Ovary (tissue), 10 donors: ENCODE measurements around the gene KRTAP4-7. TPM values are rescaled to one million over a fixed set of nuclear protein-coding genes. Genes with fewer than 3 reads are reported as not detected.
"Not testable (repeated sequence)": the region's sequence is repeated elsewhere in the genome, so short reads cannot be mapped to it uniquely, and the experiment has no call there.

ENCODE experiments used
- DNase-seq, 5 donors: peaks; one replicate each; pipeline ENCODE4 v3.0.0-alpha.2; 2019 to 2020
- H3K27ac ChIP-seq, 2 donors: fragments of 200-600 bp; one replicate each; pipeline versions ENCODE4 v1.5.1 to v1.8.0; 2019 to 2022
- H3K27me3 ChIP-seq: fragments of 200-600 bp; one replicate; pipeline ENCODE4 v1.8.0; 2022
- H3K36me3 ChIP-seq: fragments of 200-600 bp; sonication (generic); one replicate; pipeline ENCODE4 v1.5.1; 2019
- H3K4me1 ChIP-seq: one replicate; pipeline ENCODE4 v1.8.1; 2013; ENCODE audit warnings: mild to moderate bottlenecking, moderate library complexity; ENCODE audit not compliant: insufficient read depth
- H3K4me3 ChIP-seq: fragments of 200-600 bp; sonication (generic); one replicate; pipeline ENCODE4 v1.5.1; 2017
- H3K9me3 ChIP-seq, 2 donors: fragments of 200-600 bp in 1 of 2; sonication (generic) in 1 of 2; one replicate each; pipeline versions ENCODE4 v1.5.1 to v1.8.1; 2013 to 2019; ENCODE audit warnings: mild to moderate bottlenecking in 1 of 2, moderate library complexity in 1 of 2
- CTCF ChIP-seq, 3 donors: fragments of 450-650 bp in 2 of 3; fragments of 200-600 bp in 1 of 3; IDR thresholded peaks; one replicate each; pipeline versions ENCODE4 v1.5.1 to v1.8.0; 2016 to 2022; ENCODE audit warnings: antibody characterized with exemption in 3 of 3, mild to moderate bottlenecking in 1 of 3
- POLR2A ChIP-seq: fragments of 450-650 bp; IDR thresholded peaks from one replicate; pipeline ENCODE4 v1.6.1; 2017; ENCODE audit warnings: antibody characterized with exemption, mild to moderate bottlenecking, moderate library complexity
- WGBS, 3 donors: extraction: QIAGEN DNeasy Blood & Tissue Kit in 1 of 3; methylation state at CpG; one replicate each; pipeline versions ENCODE4 v1.1.5 to v1.1.7; 2013 to 2017; 5-methylcytosine and 5-hydroxymethylcytosine counted together
- intact Hi-C, 4 donors: fragments of 100-400 bp; cut with DNase I; formaldehyde crosslinking; loops; one replicate each; pipeline versions ENCODE4 v1.11.0 to v1.15.1; 2022 to 2023
- long read RNA-seq, 3 donors: library from polyadenylated mRNA in 2 of 3; unstranded in 2 of 3; transcript quantifications; one replicate each; pipeline ENCODE4 v2.0.0 and lab custom pipeline, GENCODE V29; 2021 to 2026
- polyA plus RNA-seq, 2 donors: library from polyadenylated mRNA; stranded (reverse); fragments of 200-250 nt in 1 of 2; fragments of 350-450 nt in 1 of 2; fragmentation: Illumina TruSeq in 1 of 2; extraction: RNeasy Lipid Tissue Mini Kit (QIAGEN cat#74804) in 1 of 2; gene quantifications; one replicate each; pipeline ENCODE4 v1.2.3, GENCODE V29; 2013 to 2014
- total RNA-seq, 7 donors: library from RNA; depleted of rRNA in 2 of 7; stranded (reverse); fragments of >200 nt in 2 of 7; fragmentation: NEBNext Ultra II Directional in 3 of 7; extraction: Animal tissue kit (Norgen Biotek cat#: 25700) in 3 of 7; gene quantifications; one replicate each; pipeline versions ENCODE4 v1.1.0 to v1.2.4, GENCODE V29; 2016 to 2023
- donor health status: DM: no; HTN: no; CAD: no; lungs with moderate emphysema.
- donor health status: DM: no; HTN: no; CAD: no.
- donor health status: Bipolar disorder and iron deficiency.
- donor health status: DM: yes; HTN: yes; CAD: no.
- donor health status: DM: no; HTN: no; CAD: no.
- donor health status: DM: yes; HTN: yes; CAD: no.

KRTAP4-7 gene
- not detected for total RNA-seq
- not detected for polyA plus RNA-seq
- long read RNA-seq, donor 1, result 0 reads
- long read RNA-seq, donor 2, result 0 reads
- long read RNA-seq, donor 3, result 0 reads

DNA sequence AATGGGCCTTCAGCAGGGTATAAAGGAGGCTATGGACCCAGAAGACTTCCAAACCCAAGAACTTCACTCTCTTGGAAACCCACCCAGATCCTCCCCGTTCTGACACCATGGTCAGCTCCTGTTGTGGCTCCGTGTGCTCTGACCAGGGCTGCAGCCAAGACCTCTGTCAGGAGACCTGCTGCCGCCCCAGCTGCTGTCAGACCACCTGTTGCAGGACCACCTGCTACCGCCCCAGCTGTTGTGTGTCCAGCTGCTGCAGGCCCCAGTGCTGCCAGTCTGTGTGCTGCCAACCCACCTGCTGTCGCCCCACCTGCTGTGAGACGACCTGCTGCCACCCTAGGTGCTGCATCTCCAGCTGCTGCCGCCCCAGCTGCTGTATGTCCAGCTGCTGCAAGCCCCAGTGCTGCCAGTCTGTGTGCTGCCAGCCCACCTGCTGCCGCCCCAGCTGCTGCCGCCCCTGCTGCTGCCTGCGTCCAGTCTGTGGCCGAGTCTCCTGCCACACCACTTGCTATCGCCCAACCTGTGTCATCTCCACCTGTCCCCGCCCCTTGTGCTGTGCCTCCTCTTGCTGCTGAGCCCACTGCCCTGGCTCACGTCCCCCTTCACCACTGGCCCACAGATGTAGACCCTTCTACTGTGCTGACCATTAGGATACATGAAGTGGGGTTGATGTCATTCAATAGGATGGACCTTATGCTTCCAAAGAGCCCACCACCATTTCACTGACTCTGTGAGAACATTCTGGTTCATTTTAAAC lies at the start of gene KRTAP4-7:
TSS of gene KRTAP4-7 (plus strand) at position 51 of the 757 bp plus-strand sequence. CDS start at position 108, 57 bp downstream.
- H3K4me1 ChIP-seq, H3K27me3 ChIP-seq, H3K27ac ChIP-seq, H3K9me3 ChIP-seq, H3K4me3 ChIP-seq, intact Hi-C loops, H3K36me3 ChIP-seq, DNase-seq: not testable (repeated sequence)
- WGBS, 3 donors, result 60 to 72% (median 71%) methylated on average over 7 to 11 of the region's 14 CpGs

DNA sequence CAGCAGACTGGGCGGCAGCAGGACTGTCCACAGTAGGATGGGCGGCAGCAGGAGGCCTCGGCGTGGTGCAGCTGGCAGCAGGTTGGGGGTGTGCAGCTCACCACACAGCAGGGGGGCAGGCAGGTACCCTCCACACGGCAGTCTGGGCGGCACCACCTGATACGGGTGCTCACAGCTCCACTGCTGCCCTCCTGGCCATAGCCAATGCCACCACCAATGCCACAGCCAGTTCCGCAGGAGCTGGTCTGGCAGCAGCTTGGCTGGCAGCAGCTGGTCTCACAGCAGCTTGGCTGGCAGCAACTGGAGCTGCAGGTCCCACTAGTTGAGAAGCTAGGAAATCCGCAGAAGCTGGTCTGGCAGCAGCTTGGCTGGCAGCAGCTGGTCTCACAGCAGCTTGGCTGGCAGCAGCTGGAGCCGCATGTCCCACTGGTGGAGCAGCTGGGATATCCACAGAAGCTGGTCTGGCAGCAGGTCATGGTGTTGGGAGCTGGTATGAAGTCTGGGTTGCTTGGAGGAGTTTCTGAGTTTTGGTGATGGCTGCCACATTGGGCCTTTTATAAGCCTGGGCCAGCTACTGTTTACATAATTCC lies 49.5 kb upstream of the KRTAP4-7 start, which contains the start of gene KRTAP1-3:
TSS of gene KRTAP1-3 (minus strand) at position 529 of the 590 bp plus-strand sequence. CDS start at position 476, 53 bp downstream.
- H3K27me3 ChIP-seq, H3K27ac ChIP-seq, H3K36me3 ChIP-seq, intact Hi-C loops, H3K4me3 ChIP-seq, H3K4me1 ChIP-seq, DNase-seq, H3K9me3 ChIP-seq: not testable (repeated sequence)
- WGBS, 3 donors, result 81 to 93% (median 92%) methylated on average over 9 to 10 of the region's 10 CpGs

DNA sequence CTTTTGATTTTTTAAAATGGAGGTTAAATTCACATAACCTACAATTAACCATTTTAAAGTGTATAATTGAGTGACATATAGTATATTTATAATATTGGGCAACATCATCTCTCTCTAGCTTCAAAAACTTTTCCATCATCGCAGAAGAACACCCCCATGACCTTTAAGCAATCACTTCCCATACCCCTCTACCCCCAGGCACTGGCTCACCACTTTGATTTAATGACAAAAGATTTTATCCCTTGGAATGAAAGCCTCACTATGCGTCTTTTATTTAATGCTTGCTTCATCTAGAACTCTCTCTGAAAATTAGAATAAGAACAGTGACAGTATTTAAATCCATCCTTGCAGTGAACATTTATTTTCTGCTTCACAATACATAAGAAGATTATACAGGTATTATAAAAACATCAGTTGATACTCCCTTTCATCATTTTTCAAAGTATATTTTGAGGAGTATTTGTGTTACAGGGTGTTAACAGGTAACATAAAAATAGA lies 46.0 kb upstream of the KRTAP4-7 start:
- WGBS, 3 donors, result 82 to 87% (median 85%) methylated on average over 2 of the region's 2 CpGs
- Histone ChIP-seq H3K36me3 (no peaks in the 10 kb centered on the region), H3K27ac (no peak overlapping the region), H3K9me3 (no peaks in the 10 kb centered on the region), H3K4me3 (no peak overlapping the region), H3K4me1 (no peaks in the 10 kb centered on the region), H3K27me3 (no peaks in the 10 kb centered on the region)
- TF ChIP-seq POLR2A, result no peak
- TF ChIP-seq CTCF (IDR thresholded peaks at IDR 0.05), result no peak
- DNase-seq, result no peak
- intact Hi-C loops, result no loop called here

DNA sequence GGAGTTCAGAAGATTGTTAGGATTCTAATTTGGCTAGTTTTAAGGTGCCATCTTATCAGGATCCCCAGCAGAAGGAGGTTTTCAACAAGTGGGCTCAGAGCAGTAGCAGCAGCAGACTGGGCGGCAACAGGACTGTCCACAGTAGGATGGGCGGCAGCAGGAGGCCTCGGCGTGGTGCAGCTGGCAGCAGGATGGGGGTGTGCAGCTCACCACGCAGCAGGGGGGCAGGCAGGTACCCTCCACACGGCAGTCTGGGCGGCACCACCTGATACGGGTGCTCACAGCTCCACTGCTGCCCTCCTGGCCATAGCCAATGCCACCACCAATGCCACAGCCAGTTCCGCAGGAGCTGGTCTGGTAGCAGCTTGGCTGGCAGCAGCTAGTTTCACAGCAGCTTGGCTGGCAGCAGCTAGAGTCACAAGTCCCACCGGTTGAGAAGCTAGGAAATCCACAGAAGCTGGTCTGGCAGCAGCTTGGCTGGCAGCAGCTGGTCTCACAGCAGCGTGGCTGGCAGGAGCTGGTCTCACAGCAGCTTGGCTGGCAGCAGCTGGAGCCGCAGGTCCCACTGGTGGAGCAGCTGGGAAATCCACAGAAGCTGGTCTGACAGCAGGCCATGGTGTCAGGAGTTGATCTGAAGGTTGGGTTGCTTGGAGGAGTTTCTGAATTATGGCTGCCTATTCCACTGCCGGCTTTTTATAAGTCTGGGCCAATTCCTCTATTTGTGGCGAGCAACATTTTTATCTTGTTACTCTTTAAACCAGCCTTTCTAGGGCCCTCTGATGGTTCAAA lies 43.0 kb upstream of the KRTAP4-7 start, which contains the start of gene KRTAP1-1:
TSS of gene KRTAP1-1 (minus strand) at position 668 of the 789 bp plus-strand sequence. CDS start at position 615, 53 bp downstream.
- H3K9me3 ChIP-seq, intact Hi-C loops, H3K27ac ChIP-seq, H3K27me3 ChIP-seq, DNase-seq, H3K36me3 ChIP-seq, H3K4me3 ChIP-seq, H3K4me1 ChIP-seq: not testable (repeated sequence)
- 75 to 83% (median 76%) methylated on average over 14 of the region's 14 CpGs for WGBS, 3 donors

- no peak for DNase-seq
- WGBS, 3 donors, result 92 to 98% (median 96%) methylated on average over 1 of the region's 1 CpG
- intact Hi-C loops, result no loop called here
- H3K27me3 ChIP-seq, result no peaks in the 10 kb centered on the region
- no peak overlapping the region for H3K4me3 ChIP-seq
- no peaks in the 10 kb centered on the region for H3K9me3 ChIP-seq
- H3K4me1 ChIP-seq, result no peaks in the 10 kb centered on the region
- H3K36me3 ChIP-seq, result no peaks in the 10 kb centered on the region
- no peak for TF ChIP-seq CTCF (IDR thresholded peaks at IDR 0.05)
- no peak overlapping the region for H3K27ac ChIP-seq
Measured at GRCh38 chr17:41042953-41043352, 41.0 kb upstream of the KRTAP4-7 start.

DNA sequence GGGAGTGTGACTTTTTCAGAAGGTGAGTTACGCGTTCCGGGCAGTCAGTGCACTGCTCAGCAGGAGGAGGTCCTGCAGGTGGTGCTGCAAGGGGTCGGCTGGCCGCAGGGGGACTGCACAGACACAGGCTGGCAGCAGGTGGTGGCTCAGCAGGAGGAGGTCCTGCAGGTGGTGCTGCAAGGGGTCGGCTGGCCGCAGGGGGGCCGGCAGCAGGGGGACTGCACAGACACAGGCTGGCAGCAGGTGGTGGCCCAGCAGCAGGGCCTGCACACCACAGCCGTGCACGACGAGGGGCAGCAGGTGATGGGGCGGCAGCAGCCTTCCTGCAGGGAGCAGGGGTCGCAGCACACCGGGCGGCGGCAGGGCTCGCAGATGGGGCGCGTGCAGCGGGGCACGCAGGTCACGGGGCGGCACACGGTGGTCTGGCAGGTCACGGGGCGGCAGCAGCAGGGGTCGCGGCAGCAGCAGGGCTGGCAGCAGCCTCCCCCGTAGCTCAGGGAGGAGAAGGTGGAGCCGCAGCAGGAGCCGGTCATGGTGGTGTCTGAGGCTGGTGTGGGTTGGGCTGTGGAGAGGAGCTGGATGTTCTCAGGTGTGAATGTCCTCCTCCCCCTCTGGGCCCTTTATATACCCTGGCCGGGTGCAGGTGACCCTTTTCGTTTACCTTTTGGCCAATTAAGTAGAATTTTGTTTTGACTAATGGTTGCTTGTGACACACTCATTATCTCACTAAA lies 37.0 kb upstream of the KRTAP4-7 start, which contains the start of gene KRTAP2-1:
TSS of gene KRTAP2-1 (minus strand) at position 582 of the 731 bp plus-strand sequence. CDS start at position 533, 49 bp downstream.
- H3K27ac ChIP-seq, H3K36me3 ChIP-seq, H3K27me3 ChIP-seq, intact Hi-C loops, H3K9me3 ChIP-seq, H3K4me3 ChIP-seq, DNase-seq, H3K4me1 ChIP-seq: not testable (repeated sequence)
- WGBS, 3 donors, result 57 to 70% (median 67%) methylated on average over 10 to 12 of the region's 33 CpGs
